HCT116 (cell line): ENCODE measurements around the gene ALK.

Experiments
- ATF3 ChIP-seq: IDR thresholded peaks from 2 replicates; pipeline ENCODE4 v1.6.1; 2012
- CEBPB ChIP-seq: IDR thresholded peaks from 2 replicates; pipeline ENCODE4 v1.6.1; 2012; ENCODE audit warnings: low read depth
- CTCF ChIP-seq, 3 experiments: fragments of 200-600 bp in 1 of 3; sonication (generic) in 1 of 3; IDR thresholded peaks in 2 of 3; conservative IDR thresholded peaks in 1 of 3; 2 replicates each; pipeline ENCODE4 v1.5.1; 2012 to 2017; ENCODE audit warnings: low read depth in 2 of 3, low read length in 2 of 3, antibody characterized with exemption in 1 of 3, borderline replicate concordance in 1 of 3, control low read depth in 1 of 3, mild to moderate bottlenecking in 1 of 3, mixed read lengths in 1 of 3, mixed run types in 1 of 3, moderate library complexity in 1 of 3; ENCODE audit not compliant: insufficient read depth in 1 of 3
- EGR1 ChIP-seq: IDR thresholded peaks from 2 replicates; pipeline ENCODE4 v1.6.1; 2012; ENCODE audit warnings: low read depth
- EZH2 ChIP-seq: fragments of 200-600 bp; sonication (generic); IDR thresholded peaks from 2 replicates; pipeline ENCODE4 v1.6.1; 2017; ENCODE audit warnings: antibody characterized with exemption, mixed run types
- EZH2phosphoT487 ChIP-seq: fragments of 200-600 bp; IDR thresholded peaks from 2 replicates; pipeline ENCODE4 v1.6.1; 2018; ENCODE audit warnings: antibody characterized with exemption, borderline replicate concordance
- JUND ChIP-seq: IDR thresholded peaks from 2 replicates; pipeline ENCODE4 v1.6.1; 2012
- MAX ChIP-seq: IDR thresholded peaks from 2 replicates; pipeline ENCODE4 v1.6.1; 2012
- POLR2A ChIP-seq: IDR thresholded peaks from 2 replicates; pipeline ENCODE4 v1.7.0; 2011; ENCODE audit warnings: borderline replicate concordance; ENCODE audit not compliant: insufficient read depth, insufficient read length; ENCODE audit errors: extremely low read depth
- REST ChIP-seq: IDR thresholded peaks from 2 replicates; pipeline ENCODE4 v1.6.1; 2012; ENCODE audit warnings: low read depth
- SIN3A ChIP-seq: IDR thresholded peaks from 2 replicates; pipeline ENCODE4 v1.6.1; 2012; ENCODE audit warnings: low read depth
- SP1 ChIP-seq: IDR thresholded peaks from 2 replicates; pipeline ENCODE4 v1.6.1; 2012; ENCODE audit warnings: low read depth
- YY1 ChIP-seq: IDR thresholded peaks from 2 replicates; pipeline ENCODE4 v1.6.1; 2011; ENCODE audit warnings: low read length, low read depth, moderate library complexity, mild to moderate bottlenecking; ENCODE audit not compliant: insufficient replicate concordance; ENCODE audit errors: extremely low read depth

GRCh38 chr2:29219374-29219773 is 702.0 kb downstream of the ALK start:
- TF ChIP-seq REST = no peak
- TF ChIP-seq CEBPB = no peak
- TF ChIP-seq MAX = no peak
- TF ChIP-seq EZH2phosphoT487 = no peak
- TF ChIP-seq EZH2 = no peak
- TF ChIP-seq SIN3A = no peak
- no peak for TF ChIP-seq ATF3
- no peak for TF ChIP-seq EGR1
- no peak for TF ChIP-seq JUND
- TF ChIP-seq CTCF (IDR thresholded peaks at IDR 0.05 in 2 of 3, conservative IDR thresholded peaks at IDR 0.05 in 1 of 3; ENCODE audit: borderline replicate concordance in 1 of 3, insufficient read depth in 1 of 3, low read depth in 2 of 3, low read length in 2 of 3) = no peak
- TF ChIP-seq YY1 = no peak
- no peak for TF ChIP-seq SP1
- no peak for TF ChIP-seq POLR2A
